NT2/D1 (cell line): Measurements from ENCODE around the gene PICALM.

Source experiments
- SUZ12 ChIP-seq: IDR thresholded peaks from 2 replicates; pipeline ENCODE4 v1.6.1; 2011; ENCODE audit not compliant: insufficient read length, insufficient read depth; ENCODE audit errors: extremely low read depth
- YY1 ChIP-seq: IDR thresholded peaks from 2 replicates; pipeline ENCODE4 v1.6.1; 2011; ENCODE audit not compliant: insufficient read length, insufficient read depth
- ZNF274 ChIP-seq: IDR thresholded peaks from 2 replicates; pipeline ENCODE4 v1.6.1; 2011; ENCODE audit warnings: mild to moderate bottlenecking, low read depth, low read length

GRCh38 chr11:85939099-85940015 lies 129.5 kb downstream of the PICALM start:
- no peak for TF ChIP-seq YY1
- TF ChIP-seq SUZ12, result no peak
- no peak for TF ChIP-seq ZNF274
